GM15510 (cell line): ENCODE measurements around the gene KIRREL3.

Experiments used
- POLR2A ChIP-seq: IDR thresholded peaks from 3 replicates; pipeline ENCODE4 v1.6.1; 2011; ENCODE audit warnings: borderline replicate concordance; ENCODE audit not compliant: insufficient read length; ENCODE audit errors: extremely low read depth

The KIRREL3 gene

DNA sequence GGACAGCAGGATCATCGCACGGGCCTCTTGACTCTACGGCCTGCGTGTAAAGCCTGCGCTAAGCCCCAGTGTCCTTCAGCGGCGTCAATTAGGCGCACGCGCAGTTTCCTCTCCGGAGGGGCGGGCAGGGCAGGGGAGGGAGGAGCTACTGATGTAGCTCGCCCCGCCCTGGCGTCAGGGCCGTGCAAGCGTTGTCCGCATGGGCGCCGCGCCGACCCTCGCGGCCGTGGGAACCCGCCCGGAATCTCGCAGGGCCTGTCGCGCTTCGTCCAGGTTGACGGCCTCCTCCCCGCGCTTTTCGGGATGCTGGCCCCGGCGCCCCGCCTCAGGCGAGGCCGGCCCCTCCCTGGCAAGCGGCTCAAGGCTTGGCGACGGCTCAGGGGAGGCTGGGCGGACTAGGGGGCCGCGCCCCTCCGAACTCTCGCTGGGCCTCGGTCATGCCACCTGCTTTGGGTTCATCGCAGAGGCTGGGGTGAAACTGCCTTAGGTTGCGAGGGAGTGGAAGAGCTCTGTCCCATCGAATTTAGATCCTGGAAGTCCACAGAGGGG is 584.0 kb downstream of the KIRREL3 start:
- TF ChIP-seq POLR2A, result no peak

DNA sequence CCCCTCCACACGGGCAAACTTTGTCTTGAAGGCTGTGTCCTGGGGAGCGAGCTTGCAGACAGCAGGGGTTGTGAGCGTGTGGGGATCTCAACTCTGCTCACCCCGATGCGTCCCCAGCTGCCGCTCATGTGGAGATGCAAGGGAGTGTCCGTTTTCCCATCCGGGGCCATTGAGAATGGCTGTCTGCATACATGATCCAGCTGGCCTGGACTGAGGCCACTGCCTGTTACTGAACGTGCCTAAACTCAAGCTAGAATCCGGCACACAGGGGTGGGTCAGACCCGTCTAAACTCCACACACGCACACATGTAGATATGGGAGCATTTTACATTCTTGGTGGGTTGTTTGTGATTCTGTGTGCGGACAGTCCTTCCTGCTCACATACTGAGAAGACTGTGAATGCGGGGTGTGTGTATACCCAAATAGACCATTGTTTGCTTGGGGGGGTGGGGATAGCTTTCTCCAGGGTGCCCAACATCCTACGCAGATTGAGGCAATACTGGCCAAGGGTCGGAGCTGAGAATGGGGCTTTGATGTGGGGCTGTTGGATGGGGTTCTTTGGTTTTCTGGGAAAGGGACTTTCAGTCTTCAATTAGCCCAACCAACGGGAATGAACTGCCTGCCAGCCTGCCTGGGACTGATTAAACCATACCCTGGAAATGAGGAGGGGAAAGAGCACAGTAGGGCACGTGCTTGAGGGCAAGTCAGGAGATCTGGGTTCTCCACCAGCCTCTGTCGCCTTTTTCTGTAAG is 584.7 kb downstream of the KIRREL3 start:
- TF ChIP-seq POLR2A, result no peak

DNA sequence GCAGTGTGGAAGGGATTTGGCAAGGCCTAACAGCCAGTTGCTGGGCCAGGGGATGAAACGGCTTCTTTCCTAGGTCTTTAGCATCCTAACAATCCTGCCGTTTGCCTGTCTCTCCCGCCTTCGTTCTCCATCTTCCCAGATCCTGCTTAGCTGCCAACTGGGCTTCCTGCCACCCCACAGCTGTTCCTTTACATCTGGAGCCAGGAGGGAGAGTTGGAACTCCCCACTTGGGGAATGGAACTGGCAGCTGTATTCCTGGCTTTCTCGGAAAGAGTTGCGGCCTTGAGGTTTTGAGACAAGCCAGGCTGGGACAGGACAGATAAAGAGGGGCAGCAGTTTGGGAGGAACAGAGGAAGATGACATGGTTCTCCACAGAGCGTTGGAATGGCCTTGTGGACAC is 585.4 kb downstream of the KIRREL3 start:
- TF ChIP-seq POLR2A, result no peak

DNA sequence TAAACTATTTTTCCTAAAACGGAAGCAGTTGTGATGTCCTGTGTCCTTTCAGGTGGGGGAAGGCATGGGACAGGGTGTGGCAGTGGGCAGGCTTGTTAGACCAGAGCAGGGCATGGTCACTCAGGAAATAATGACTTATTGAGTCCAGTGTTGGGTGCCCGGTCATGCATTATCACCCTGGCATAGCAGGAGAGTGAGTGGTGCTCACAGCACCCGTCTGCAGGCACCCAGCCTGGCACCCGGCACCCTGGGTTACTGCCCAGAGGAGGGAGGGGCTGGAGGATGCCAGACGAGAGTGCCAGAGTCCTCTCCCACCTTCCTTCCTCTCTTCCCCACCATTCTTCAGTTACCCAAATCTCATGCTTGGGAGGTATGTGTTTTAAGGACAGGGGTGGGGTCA is 586.0 kb downstream of the KIRREL3 start:
- no peak for TF ChIP-seq POLR2A

DNA sequence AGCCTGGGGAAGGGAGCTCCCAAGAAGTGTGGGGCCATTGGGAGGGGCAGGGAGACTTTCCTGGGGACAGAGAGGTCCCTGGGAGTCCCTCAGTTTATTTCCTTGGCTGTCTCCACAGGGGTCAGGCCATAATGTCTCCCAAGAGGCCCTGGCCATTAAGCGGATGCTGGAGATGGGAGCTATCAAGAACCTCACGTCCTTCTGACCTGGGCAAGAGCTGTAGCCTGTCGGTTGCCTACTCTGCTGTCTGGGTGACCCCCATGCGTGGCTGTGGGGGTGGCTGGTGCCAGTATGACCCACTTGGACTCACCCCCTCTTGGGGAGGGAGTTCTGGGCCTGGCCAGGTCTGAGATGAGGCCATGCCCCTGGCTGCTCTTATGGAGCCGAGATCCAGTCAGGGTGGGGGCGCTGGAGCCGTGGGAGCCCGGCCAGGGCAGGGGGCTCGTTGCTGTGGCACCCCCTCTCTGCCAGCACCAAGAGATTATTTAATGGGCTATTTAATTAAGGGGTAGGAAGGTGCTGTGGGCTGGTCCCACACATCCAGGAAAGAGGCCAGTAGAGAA is 586.6 kb downstream of the KIRREL3 start:
- no peak for TF ChIP-seq POLR2A

DNA sequence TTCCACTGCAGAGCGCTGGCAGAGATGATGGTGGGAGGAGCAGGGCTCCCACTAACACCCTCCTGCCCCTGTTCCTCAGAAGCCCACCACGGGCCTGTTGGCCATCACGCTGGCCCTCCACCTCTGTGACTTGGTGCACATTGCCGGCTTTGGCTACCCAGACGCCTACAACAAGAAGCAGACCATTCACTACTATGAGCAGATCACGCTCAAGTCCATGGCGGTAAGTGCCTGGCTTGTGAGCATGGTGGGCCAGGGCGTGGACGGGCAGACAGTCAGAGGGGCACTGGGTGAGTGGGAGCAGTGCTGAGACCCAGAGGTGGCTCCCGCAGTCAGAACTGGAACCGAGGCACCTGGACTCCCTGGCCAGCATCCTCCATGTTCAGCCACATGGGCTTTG is 587.1 kb downstream of the KIRREL3 start:
- TF ChIP-seq POLR2A, result no peak

DNA sequence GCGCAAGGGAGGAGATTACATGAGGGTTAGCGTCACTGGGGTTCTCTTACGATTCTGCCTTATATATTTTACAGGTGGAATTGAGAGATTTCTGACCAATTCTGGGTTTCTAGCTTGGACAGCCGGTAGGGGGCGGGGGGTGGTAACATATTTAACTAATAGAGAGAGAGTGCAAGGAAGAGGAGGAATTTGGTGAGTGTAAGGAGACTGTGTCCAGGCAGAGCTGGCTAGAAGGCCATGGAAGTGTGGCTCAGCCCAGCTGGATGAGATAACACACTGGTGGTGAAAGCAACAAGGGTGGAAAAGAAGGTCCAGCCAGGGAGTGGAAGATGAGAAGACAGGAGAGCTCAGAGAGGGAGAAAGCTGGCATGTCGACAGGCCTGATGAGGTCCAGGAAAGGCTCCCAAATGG is 588.6 kb downstream of the KIRREL3 start:
- TF ChIP-seq POLR2A, result no peak

DNA sequence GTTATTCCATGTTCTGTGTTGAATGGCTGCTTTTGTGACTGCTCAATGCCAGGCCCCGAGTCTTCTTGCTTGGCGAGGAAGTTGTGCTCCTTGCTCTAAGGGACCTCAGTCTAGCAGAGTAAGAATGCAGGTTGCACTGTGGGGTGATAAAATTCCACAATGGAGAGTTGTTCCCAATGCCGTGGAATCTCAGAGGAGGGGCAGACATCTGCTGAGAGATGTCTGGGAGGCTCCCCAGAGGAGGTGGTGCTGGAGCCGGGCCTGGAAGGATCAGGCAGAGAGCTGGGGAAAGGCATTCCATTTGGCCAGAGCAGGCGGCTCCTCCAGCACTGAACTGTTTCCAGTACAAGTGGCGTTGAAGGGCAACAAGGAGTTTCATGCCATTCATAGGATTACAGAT is 589.9 kb downstream of the KIRREL3 start:
- TF ChIP-seq POLR2A, result no peak

DNA sequence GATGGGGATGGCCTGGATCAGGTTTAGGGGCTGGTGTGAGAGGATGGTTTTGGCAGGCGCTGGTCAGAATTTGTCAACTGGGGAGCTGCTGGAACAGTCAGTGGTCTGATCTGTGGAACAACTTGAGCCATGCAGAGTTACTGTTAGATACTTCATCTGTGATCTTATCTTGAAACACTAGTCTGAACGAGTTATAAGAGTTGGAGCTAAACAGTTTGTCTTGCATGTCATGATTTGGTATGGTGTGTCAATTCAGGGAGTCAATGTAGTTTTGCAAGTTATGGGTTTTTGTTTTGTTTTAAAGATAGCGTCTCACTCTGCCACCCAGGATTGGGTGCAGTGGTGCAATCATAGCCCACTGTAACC is 591.0 kb downstream of the KIRREL3 start:
- no peak for TF ChIP-seq POLR2A

DNA sequence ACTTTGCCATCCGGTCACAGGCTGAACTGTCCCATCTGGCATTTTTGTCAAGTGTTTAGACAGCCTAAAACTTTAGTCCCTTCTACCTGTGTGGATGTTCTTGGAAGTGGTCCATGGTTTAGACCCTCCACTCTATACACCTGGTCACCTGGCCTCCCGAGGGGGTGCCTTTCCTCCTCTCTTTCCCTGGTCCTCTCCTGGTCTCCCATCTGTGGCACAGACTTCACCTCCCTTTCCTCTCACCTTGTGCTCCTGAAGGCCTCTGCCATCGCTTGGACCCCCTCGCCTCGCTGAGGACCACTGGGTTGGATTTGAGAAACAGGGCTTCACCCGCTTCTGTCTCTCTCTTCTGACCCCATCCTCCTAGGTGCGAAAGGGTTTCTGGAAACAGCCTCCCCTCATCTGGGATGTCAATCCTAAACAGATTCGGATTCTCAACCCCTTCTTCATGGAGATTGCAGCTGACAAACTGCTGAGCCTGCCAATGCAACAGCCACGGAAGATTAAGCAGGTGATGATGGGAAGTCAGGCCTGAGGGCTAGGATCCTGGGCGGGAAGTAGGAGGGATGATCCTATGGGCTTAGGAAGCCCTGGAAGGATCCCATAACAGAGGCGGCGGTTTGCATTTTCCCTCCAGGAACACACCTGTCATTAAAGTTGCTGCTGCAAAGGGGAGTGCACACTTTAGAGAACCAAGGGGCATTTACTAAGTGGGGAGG is 591.5 kb downstream of the KIRREL3 start:
- no peak for TF ChIP-seq POLR2A

DNA sequence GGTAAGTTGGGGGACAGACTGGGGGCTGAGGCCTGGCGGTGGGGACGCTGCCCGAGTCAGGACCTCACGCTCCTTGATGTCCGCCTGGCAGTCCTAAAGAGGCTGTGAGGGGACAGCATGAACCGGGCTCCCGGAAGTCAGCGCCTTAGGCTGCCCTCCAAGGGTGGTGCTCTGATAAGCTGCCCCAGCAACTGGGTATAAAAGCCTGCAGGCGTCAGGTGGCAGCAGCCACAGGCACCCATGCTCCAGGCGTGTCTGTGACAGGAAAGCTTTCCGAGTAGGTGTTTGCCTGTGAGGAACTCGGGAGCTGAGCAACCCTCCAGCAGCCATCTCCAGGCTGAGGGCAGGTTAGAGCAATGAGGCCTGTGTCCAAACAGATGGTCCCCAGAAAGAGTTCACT is 592.1 kb downstream of the KIRREL3 start:
- no peak for TF ChIP-seq POLR2A

DNA sequence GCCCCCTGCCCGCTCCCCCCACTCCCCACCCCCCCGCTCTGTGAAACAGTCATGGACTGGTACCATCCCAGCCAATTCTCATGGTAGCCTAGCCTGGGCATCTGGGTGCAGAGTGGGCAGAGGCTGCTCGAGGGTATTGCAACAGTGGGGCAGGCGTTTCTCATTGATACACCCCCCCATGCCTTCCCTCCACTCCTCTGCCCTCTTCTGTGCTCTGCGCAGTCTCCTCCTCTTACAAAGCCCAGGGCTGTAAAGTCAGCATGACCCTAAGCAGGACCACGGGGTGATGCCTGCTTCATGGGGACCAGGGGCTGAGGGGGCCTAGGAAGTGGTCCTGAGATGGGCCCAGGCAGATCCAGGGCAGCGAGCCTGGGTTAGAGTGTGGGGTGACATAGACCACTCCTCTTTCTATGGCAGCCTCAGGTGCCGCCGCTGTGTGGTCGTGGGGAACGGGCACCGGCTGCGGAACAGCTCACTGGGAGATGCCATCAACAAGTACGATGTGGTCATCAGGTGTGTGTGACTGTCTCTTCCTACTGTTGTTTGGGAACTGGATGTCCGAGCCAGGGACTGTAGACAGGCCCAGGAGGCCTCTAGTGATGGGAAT is 592.8 kb downstream of the KIRREL3 start:
- no peak for TF ChIP-seq POLR2A

DNA sequence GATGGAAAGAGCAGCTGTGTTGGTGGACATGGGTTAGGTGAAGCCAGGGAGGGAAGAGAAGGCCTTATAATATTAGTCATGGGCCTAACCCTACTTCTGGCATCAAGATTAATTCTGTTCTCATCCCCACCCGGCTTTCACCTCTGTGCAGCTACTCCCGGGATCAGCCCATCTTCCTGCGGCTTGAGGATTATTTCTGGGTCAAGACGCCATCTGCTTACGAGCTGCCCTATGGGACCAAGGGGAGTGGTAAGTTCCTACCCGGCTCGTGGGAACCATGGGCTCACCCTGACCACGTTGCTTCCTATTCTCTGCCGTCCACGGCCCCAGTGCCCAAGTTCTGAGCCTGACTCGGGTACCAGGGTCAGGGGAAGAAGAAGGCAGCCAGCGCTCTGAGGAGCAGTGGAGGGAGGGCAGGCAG is 593.5 kb downstream of the KIRREL3 start:
- TF ChIP-seq POLR2A, result no peak

DNA sequence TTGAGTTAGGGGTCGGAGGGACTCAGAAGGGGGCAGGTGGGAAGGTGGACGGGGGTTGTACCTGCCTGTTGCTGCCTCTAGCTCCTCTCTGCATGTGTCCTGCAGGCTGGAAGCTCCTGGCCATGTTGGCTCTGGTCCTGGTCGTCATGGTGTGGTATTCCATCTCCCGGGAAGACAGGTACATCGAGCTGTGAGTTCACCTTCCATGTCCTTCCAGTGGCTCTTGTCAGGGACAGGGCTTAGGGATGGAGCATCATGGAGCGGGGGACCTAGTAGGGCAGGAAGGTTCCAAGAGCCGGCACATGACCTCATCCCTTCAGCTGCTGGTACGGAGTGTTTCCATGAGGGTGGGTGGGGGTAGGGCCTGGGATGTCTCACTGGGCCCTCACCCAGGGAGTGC is 594.2 kb downstream of the KIRREL3 start:
- no peak for TF ChIP-seq POLR2A

DNA sequence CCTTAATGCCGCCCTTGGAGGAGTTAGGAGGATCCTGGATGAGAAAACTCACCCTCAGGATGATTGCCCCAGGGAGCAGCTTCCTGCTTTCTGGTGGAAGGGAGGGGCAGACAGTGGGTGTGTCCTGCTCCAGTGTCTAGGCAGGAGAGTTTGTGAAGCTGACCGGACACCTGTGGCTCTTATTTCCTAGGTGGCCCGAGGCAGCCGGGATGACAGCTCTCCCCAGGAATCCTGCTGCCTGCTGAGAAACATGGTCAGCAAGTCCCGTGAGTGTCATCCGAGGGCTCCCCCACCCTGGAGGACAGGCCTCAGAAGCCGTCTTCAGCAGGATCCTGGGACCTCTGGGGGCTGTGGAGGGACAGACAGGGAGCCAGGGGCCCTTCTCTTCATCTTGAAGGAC is 594.7 kb downstream of the KIRREL3 start:
- no peak for TF ChIP-seq POLR2A
